ENCODE results near the gene LRRK1.
A peak's percentile ranks its signal among the peaks of the same experiment; 100 is the strongest.

The LRRK1 gene

DNA sequence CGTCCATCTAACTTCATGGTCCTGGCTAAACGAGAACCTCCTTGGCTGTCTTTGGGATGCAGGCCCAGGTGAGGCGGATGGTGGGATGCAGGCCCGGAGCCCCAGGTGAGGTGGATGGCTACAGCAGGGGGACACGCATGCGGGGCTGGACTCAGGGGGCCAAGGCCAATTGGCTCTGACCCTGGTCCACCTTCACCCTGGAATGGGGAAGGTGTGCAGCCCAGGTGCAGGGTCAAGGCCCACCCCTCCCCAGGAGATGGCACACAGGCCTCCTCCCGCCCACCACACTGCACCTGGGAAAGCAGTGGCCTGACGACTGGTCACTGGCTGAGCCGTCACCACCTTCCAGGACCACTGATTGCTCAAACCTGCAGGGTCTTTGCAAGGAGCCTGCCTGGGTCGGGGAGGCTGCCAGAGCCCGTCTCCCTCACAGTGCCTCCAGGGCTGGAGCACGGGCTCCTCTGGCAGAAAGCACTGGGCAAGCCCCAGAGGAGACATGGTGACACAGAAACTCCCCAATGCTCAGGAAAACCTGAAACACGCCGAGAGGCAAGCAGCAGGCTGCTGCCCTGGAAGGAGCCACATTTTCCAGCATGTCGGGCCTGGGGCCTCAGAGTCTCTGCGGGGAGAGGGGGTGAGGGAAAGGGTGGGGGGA lies 159.6 kb downstream of the LRRK1 start:
- Histone ChIP-seq H3K27ac (ENCODE audit: low read length) (no peak overlapping the region), H3K9me3 (ENCODE audit: control insufficient read depth in 1 of 2, low read length in 2 of 2) (no peaks in the 10 kb centered on the region), H3K4me1 (ENCODE audit: control insufficient read depth in 1 of 2, insufficient read depth in 2 of 2, low read length in 2 of 2) (no peaks in the 10 kb centered on the region), H3K36me3 (ENCODE audit: control insufficient read depth in 1 of 2, insufficient read depth in 2 of 2, low read length in 2 of 2) (no peaks in the 10 kb centered on the region), H3K4me3 (ENCODE audit: low read depth in 1 of 2, low read length in 2 of 2) (no peak overlapping the region), H3K27me3 (ENCODE audit: low read depth, low read length) (no peaks in the 10 kb centered on the region)

DNA sequence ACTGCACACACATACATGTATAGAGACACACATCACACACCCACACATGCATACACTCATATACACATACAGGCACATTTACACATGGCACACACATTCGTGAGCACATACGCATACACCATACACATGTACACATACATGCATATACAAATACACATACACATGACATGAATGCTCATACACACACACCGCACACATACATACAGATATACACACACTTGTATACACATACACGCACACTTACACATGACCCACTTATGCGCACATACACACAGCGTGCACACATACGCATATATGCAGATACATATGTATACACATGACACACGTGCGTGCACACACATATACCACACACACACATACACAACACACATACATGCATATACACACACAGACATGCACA lies 162.7 kb downstream of the LRRK1 start:
- H3K4me1 ChIP-seq (ENCODE audit: control insufficient read depth in 1 of 2, insufficient read depth in 2 of 2, low read length in 2 of 2), result no peaks in the 10 kb centered on the region
- H3K9me3 ChIP-seq (ENCODE audit: control insufficient read depth in 1 of 2, low read length in 2 of 2), result no peaks in the 10 kb centered on the region
- no peak overlapping the region for H3K4me3 ChIP-seq (ENCODE audit: low read depth in 1 of 2, low read length in 2 of 2)
- no peaks in the 10 kb centered on the region for H3K27me3 ChIP-seq (ENCODE audit: low read depth, low read length)
- H3K27ac ChIP-seq (ENCODE audit: low read length), result no peak overlapping the region
- H3K36me3 ChIP-seq (ENCODE audit: control insufficient read depth in 1 of 2, insufficient read depth in 2 of 2, low read length in 2 of 2), result no peaks in the 10 kb centered on the region

DNA sequence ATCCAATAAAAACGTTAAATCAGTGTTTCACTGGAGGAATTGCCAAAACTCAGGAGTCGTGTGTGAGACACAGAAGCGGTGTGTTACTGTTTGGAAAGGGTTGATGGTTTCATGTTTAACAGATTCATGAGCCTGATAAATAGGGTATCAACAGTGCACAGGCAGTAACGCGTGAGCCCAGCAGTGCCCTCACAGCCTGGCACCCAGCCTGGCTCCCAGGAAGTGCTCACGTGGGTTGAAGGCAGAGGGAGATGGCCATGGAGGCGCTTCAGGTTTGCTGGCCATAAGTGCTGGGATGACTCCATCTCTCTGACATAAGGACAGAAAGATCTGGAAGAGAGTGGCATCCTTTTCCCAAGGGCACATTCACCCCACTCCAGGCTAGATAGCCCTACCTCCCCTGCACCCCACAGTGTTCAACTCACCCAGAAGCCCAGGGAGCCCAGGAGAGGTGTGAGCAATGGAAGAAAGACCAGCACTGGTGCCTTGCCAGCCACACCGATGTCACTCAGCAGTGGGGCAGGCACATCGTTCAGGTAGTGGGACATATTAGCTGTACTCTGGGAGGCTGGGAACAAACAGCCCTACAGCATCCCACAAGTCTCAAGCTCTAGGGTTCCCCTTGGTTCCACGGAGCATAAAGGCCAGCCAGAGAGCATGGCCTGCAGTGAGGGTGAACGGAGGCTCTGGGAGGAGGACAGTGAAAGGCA lies 164.3 kb downstream of the LRRK1 start:
- Histone ChIP-seq H3K27me3 (ENCODE audit: low read depth, low read length) (no peaks in the 10 kb centered on the region), H3K27ac (ENCODE audit: low read length) (no peak overlapping the region), H3K9me3 (ENCODE audit: control insufficient read depth in 1 of 2, low read length in 2 of 2) (no peaks in the 10 kb centered on the region), H3K4me3 (ENCODE audit: low read depth in 1 of 2, low read length in 2 of 2) (no peak overlapping the region), H3K36me3 (ENCODE audit: control insufficient read depth in 1 of 2, insufficient read depth in 2 of 2, low read length in 2 of 2) (no peaks in the 10 kb centered on the region), H3K4me1 (ENCODE audit: control insufficient read depth in 1 of 2, insufficient read depth in 2 of 2, low read length in 2 of 2) (no peaks in the 10 kb centered on the region)

DNA sequence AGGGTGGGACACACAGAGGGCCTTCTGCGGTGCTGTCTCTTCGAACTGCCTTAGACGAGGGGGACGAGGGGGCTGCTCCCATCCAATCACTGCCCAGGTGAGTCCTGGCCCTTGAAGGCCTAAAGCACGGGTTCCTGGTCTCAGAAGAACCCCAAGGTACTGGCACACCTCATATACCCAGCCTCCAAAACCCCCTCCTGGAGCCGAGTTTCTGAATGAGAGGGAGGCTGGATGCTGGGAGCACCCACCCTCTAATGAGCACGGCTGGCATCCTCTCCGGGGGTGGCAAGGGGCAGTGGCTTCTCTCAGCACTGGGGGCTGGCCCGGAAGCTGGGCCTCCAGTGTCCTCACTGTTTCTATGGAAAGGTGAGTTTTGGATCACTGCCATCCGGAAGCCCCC lies 165.6 kb downstream of the LRRK1 start:
- Histone ChIP-seq H3K27ac (ENCODE audit: low read length) (no peak overlapping the region), H3K36me3 (ENCODE audit: control insufficient read depth in 1 of 2, insufficient read depth in 2 of 2, low read length in 2 of 2) (no peaks in the 10 kb centered on the region), H3K4me3 (ENCODE audit: low read depth in 1 of 2, low read length in 2 of 2) (no peak overlapping the region), H3K27me3 (ENCODE audit: low read depth, low read length) (no peaks in the 10 kb centered on the region), H3K9me3 (ENCODE audit: control insufficient read depth in 1 of 2, low read length in 2 of 2) (no peaks in the 10 kb centered on the region), H3K4me1 (ENCODE audit: control insufficient read depth in 1 of 2, insufficient read depth in 2 of 2, low read length in 2 of 2) (no peaks in the 10 kb centered on the region)

DNA sequence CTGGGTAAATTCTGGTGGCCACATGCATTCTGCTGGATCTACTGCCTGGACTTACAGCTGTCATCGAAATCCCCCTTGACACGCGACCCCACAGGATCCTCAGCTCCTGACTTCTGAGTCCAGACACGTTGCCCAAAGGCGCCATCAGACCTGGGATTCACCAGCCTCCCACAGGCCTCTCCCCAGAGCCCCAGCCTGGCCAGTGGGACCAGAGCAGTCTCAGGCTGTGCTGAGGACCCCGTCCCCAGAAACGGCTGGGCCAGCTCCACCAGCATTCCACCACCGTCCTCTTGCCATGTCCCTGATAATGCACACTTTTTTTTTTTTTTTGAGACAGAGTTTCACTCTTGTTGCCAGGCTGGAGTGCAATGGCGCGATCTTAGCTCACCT lies 166.1 kb downstream of the LRRK1 start:
- no peaks in the 10 kb centered on the region for H3K27me3 ChIP-seq (ENCODE audit: low read depth, low read length)
- no peaks in the 10 kb centered on the region for H3K36me3 ChIP-seq (ENCODE audit: control insufficient read depth in 1 of 2, insufficient read depth in 2 of 2, low read length in 2 of 2)
- no peaks in the 10 kb centered on the region for H3K9me3 ChIP-seq (ENCODE audit: control insufficient read depth in 1 of 2, low read length in 2 of 2)
- no peaks in the 10 kb centered on the region for H3K4me1 ChIP-seq (ENCODE audit: control insufficient read depth in 1 of 2, insufficient read depth in 2 of 2, low read length in 2 of 2)
- no peak overlapping the region for H3K27ac ChIP-seq (ENCODE audit: low read length)
- H3K4me3 ChIP-seq (ENCODE audit: low read depth in 1 of 2, low read length in 2 of 2), result no peak overlapping the region

DNA sequence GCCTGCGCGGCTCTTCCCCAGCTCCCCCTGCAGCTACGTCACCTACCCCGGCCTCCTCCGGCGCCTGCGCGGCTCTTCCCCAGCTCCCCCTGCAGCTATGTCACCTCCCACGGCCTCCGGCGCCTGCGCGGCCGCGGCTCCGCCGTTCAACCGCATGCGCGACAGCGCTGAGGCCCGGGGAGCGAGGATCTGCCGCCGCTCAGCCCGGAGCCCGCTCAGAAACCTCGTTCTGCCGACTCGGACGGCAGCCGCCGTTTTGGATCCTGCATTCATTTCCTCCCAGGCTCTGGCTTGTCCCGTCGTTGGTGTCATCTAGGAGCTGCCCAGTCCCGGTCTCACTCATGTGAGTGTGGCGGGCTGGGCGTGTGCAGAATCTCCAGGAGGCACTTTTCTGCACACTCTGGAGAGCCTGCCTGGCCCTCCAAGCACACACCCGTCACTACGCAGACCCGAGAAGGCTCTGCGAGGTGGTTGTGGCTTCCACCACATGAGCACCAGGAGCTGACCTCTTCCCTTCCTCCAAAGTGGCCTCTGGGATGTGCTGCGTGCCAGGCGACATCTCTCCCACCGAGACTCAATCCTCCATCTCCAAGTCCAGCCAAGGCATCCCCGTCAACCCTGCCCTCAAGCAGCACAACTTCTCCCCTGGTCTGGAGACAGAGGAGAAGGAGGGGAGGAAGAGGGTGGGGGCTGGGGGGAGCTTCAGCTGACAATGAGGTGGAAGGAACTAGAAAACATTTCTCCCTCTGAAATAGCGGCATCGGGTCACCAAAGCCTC lies 167.4 kb downstream of the LRRK1 start:
- H3K36me3 ChIP-seq (ENCODE audit: control insufficient read depth in 1 of 2, insufficient read depth in 2 of 2, low read length in 2 of 2), result no peaks in the 10 kb centered on the region
- no peaks in the 10 kb centered on the region for H3K9me3 ChIP-seq (ENCODE audit: control insufficient read depth in 1 of 2, low read length in 2 of 2)
- no peak overlapping the region for H3K4me3 ChIP-seq (ENCODE audit: low read depth in 1 of 2, low read length in 2 of 2)
- no peak overlapping the region for H3K27ac ChIP-seq (ENCODE audit: low read length)
- no peaks in the 10 kb centered on the region for H3K27me3 ChIP-seq (ENCODE audit: low read depth, low read length)
- peaks cover 0 to 6% of the 10 kb centered on the region in 2 donors for H3K4me1 ChIP-seq (ENCODE audit: control insufficient read depth in 1 of 2, insufficient read depth in 2 of 2, low read length in 2 of 2)

DNA sequence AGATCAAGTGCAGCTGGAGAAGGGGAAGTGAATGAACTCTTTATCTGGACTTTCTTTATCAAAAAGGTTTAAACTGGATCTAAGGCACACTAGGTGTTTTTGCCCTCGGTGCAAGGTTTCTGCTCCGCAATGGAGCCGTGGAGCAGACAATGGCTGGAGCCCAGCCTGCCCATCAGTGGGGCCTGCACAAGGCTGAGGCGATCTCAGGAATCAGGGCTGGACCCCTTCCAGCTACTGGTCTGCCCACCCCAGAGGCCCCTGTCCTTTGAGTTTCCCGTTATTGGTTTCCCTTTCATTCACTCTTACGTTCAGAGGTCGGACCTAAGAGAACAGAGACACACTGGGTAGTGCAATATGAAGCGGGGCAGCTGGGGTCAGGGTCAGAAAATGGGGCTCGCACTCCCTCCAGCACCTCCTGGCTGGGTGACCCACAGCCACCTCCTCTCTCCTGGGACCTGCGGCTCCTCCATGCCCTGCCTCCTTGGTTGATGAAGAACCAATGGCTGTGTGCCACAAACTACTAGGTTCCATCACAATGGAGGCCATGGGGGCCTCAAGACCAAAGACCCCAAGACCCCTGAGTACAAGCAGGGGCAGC lies 168.1 kb downstream of the LRRK1 start:
- no peaks in the 10 kb centered on the region for H3K9me3 ChIP-seq (ENCODE audit: control insufficient read depth in 1 of 2, low read length in 2 of 2)
- no peaks in the 10 kb centered on the region for H3K27me3 ChIP-seq (ENCODE audit: low read depth, low read length)
- H3K4me1 ChIP-seq (ENCODE audit: control insufficient read depth in 1 of 2, insufficient read depth in 2 of 2, low read length in 2 of 2), result peaks cover 0 to 8% of the 10 kb centered on the region in 2 donors

DNA sequence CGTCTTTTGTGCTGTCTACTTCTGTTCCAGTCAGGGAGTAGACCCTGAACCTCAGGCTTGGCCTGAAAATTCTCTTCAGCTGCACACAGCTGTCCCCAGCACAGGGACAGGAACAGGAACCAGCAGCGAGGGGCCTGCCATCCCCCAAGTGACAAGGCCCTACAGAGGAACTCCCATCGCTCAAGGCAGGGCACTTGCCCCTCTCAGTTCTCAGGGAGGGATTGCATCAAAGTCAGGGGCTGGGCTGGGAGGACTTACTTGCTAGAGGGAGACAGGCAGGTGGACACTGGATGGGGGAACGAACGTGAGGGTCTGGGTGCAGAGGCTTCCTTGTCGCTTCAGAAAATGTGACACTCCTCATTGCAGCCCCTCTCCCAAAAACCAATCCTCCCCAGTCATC lies 169.1 kb downstream of the LRRK1 start:
- no peaks in the 10 kb centered on the region for H3K36me3 ChIP-seq (ENCODE audit: control insufficient read depth in 1 of 2, insufficient read depth in 2 of 2, low read length in 2 of 2)
- no peak overlapping the region for H3K27ac ChIP-seq (ENCODE audit: low read length)
- no peaks in the 10 kb centered on the region for H3K27me3 ChIP-seq (ENCODE audit: low read depth, low read length)
- no peak overlapping the region for H3K4me3 ChIP-seq (ENCODE audit: low read depth in 1 of 2, low read length in 2 of 2)
- peaks cover 0 to 12% of the 10 kb centered on the region in 2 donors for H3K4me1 ChIP-seq (ENCODE audit: control insufficient read depth in 1 of 2, insufficient read depth in 2 of 2, low read length in 2 of 2)
- no peaks in the 10 kb centered on the region for H3K9me3 ChIP-seq (ENCODE audit: control insufficient read depth in 1 of 2, low read length in 2 of 2)

More for the DNA sequence above, 168.1 kb downstream of the LRRK1 start:
- H3K36me3 ChIP-seq (ENCODE audit: control insufficient read depth in 1 of 2, insufficient read depth in 2 of 2, low read length in 2 of 2), result no peaks in the 10 kb centered on the region
- H3K27ac ChIP-seq (ENCODE audit: low read length), result no peak overlapping the region
- no peak overlapping the region for H3K4me3 ChIP-seq (ENCODE audit: low read depth in 1 of 2, low read length in 2 of 2)

DNA sequence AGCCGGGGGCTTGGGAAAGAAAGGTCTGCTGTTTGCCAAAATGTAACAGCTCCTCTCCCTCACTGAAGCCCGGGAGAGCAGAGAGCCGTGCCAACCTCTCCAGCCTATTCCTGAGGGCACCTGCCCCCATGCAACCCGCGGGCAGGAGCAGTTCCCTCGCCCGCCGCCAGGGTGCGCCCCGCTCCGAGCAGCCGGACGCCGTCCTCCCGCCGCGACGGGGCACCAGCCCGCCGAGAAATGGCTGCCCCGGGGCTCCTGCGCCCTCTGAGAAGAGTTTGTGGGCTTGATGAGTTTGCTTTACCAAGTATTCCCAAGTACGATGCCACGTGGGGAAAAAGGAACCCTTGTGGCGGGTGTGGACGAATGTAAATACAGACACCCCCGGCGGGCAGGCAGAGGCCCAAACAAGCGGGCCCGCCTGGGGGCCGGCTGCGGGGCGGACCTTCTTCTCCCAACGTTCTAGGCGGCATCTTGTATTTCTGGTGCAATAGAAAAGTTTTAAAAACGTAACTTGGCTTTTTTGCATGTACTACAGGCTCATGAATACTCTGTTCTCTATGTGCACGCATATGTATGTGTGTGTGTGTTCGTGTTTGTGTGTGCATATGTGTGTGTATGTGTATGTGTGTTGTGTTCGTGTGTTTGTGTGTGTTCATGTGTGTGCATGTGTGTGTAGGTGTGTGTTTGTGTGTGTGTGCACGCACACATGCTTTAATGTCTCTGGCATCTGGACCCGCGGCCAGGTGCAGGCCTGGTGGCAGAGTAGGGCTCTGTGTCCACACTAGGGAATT lies 169.8 kb downstream of the LRRK1 start:
- Histone ChIP-seq H3K27ac (ENCODE audit: low read length) (no peak overlapping the region), H3K36me3 (ENCODE audit: control insufficient read depth in 1 of 2, insufficient read depth in 2 of 2, low read length in 2 of 2) (no peaks in the 10 kb centered on the region), H3K4me3 (ENCODE audit: low read depth in 1 of 2, low read length in 2 of 2) (peak overlapping the region in 1 of 2 donors; percentile 34), H3K4me1 (ENCODE audit: control insufficient read depth in 1 of 2, insufficient read depth in 2 of 2, low read length in 2 of 2) (peaks cover 0 to 12% of the 10 kb centered on the region in 2 donors), H3K9me3 (ENCODE audit: control insufficient read depth in 1 of 2, low read length in 2 of 2) (no peaks in the 10 kb centered on the region), H3K27me3 (ENCODE audit: low read depth, low read length) (no peaks in the 10 kb centered on the region)

DNA sequence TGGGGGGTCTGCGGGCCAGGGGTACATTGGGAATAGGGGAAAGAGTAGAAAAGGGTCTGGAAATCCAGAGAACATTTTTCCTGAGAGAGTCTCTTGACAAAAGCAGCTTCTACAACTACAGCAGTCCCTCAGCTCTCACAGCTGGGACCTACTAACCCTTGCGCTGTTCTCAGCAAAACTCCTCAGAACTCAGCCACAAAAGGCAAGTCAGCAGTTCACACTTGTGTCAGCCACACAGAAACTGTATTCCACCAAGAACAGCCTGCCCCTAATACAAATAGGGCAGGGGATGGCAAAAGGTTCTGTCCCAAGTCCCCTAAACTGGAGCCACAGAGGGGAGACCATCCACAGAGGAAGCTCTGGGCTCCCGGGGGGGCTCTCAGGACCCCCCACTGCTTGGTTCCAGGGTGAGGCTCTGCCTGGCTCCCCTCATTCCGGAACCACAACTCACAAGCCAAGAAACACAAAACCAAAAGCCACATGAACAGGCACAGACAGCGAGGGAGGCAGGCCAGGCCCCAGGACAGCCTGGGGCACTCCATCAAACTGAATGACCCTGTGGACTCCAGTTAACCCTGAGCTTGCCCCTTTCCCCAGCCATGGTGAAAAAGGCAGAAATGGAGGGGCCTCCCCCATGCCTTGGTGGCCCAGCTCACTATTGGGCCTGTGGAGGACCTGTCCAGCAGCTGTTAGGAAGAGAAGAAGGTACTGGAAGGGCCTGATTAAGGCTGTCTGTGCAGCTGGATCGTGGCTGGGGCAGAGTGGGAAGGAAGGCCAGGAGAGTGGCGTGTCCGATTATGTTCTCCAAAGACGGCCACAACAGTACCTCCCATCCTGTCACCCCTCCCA lies 170.6 kb downstream of the LRRK1 start:
- peaks cover 0 to 12% of the 10 kb centered on the region in 2 donors for H3K4me1 ChIP-seq (ENCODE audit: control insufficient read depth in 1 of 2, insufficient read depth in 2 of 2, low read length in 2 of 2)
- no peaks in the 10 kb centered on the region for H3K9me3 ChIP-seq (ENCODE audit: control insufficient read depth in 1 of 2, low read length in 2 of 2)
- H3K4me3 ChIP-seq (ENCODE audit: low read depth in 1 of 2, low read length in 2 of 2), result no peak overlapping the region
- H3K27me3 ChIP-seq (ENCODE audit: low read depth, low read length), result no peaks in the 10 kb centered on the region
- peak overlapping the region; percentile 11 for H3K27ac ChIP-seq (ENCODE audit: low read length)
- no peaks in the 10 kb centered on the region for H3K36me3 ChIP-seq (ENCODE audit: control insufficient read depth in 1 of 2, insufficient read depth in 2 of 2, low read length in 2 of 2)
